ENCODE data around the gene ALK.

- TF ChIP-seq POLR2A (IDR thresholded peaks at IDR 0.05; ENCODE audit: low read length): no peak
- no peak for TF ChIP-seq GATA1 (IDR thresholded peaks at IDR 0.05; ENCODE audit: low read depth, low read length)
Observed at GRCh38 chr2:29580223-29580622, 341.2 kb downstream of the ALK start.
